Anterior cingulate cortex (tissue), 58 donors: ENCODE measurements around the gene NAV2.

Experiments
- DNase-seq, 58 donors: peaks; one replicate each; lab custom pipeline; 2025; lab: John Stamatoyannopoulos, UW

NAV2 gene

GRCh38 chr11:19772480-19772879 is 59.8 kb downstream of the NAV2 start:
- DNase-seq, result no peak

- DNase-seq, result no peak
These were observed 61.7 kb downstream of the NAV2 start for GRCh38 chr11:19774329-19774728.

GRCh38 chr11:19774817-19775580 is 62.4 kb downstream of the NAV2 start:
- DNase-seq, result no peak

GRCh38 chr11:19775622-19776021 is 63.0 kb downstream of the NAV2 start:
- DNase-seq, result no peak

GRCh38 chr11:19777039-19777376 is 64.4 kb downstream of the NAV2 start:
- peak in 12 of 58 donors; percentile 10 to 40 (median 22) for DNase-seq

- peak in 1 of 58 donors; percentile 13 for DNase-seq
These were observed 64.9 kb downstream of the NAV2 start for GRCh38 chr11:19777377-19778102.

- DNase-seq, result no peak
These were observed 67.1 kb downstream of the NAV2 start for GRCh38 chr11:19779740-19780139.

GRCh38 chr11:19781351-19781750 is 68.7 kb downstream of the NAV2 start:
- DNase-seq, result no peak

- DNase-seq, result no peak
These were observed 72.6 kb downstream of the NAV2 start for GRCh38 chr11:19785265-19785664.

GRCh38 chr11:19786644-19787043 is 74.0 kb downstream of the NAV2 start:
- no peak for DNase-seq

- DNase-seq, result no peak
These were observed 75.8 kb downstream of the NAV2 start for GRCh38 chr11:19788435-19788834.

GRCh38 chr11:19789245-19789644 is 76.6 kb downstream of the NAV2 start:
- DNase-seq, result no peak

GRCh38 chr11:19789835-19790710 is 77.4 kb downstream of the NAV2 start:
- DNase-seq, result no peak

- DNase-seq, result no peak
These were observed 78.4 kb downstream of the NAV2 start for GRCh38 chr11:19790831-19791552.

GRCh38 chr11:19792510-19792909 is 79.9 kb downstream of the NAV2 start:
- DNase-seq, result no peak

GRCh38 chr11:19793326-19793725 is 80.7 kb downstream of the NAV2 start:
- no peak for DNase-seq

GRCh38 chr11:19794161-19794560 is 81.5 kb downstream of the NAV2 start:
- DNase-seq, result no peak

- DNase-seq, result no peak
These were observed 82.4 kb downstream of the NAV2 start for GRCh38 chr11:19795082-19795481.

- DNase-seq, result peak in 5 of 58 donors; percentile 4 to 27 (median 17)
These were observed 87.5 kb downstream of the NAV2 start for GRCh38 chr11:19800162-19800561.
